GM18526 (cell line): Measurements from ENCODE around the gene SPATA2.

ENCODE experiments used
- POLR2A ChIP-seq: IDR thresholded peaks from 3 replicates; pipeline ENCODE4 v1.6.1; 2011; ENCODE audit not compliant: insufficient read length; ENCODE audit errors: extremely low read depth

SPATA2 gene

GRCh38 chr20:49883246-49883802 lies 32.0 kb downstream of the SPATA2 start:
- TF ChIP-seq POLR2A = no peak

GRCh38 chr20:49882171-49882970 lies 33.0 kb downstream of the SPATA2 start:
- TF ChIP-seq POLR2A = no peak

- TF ChIP-seq POLR2A = no peak
Observed at GRCh38 chr20:49880724-49881445, 34.4 kb downstream of the SPATA2 start.

GRCh38 chr20:49880177-49880576 lies 35.2 kb downstream of the SPATA2 start:
- no peak for TF ChIP-seq POLR2A

GRCh38 chr20:49878977-49879376 lies 36.4 kb downstream of the SPATA2 start:
- TF ChIP-seq POLR2A = no peak

- TF ChIP-seq POLR2A = no peak
Observed at GRCh38 chr20:49877386-49877921, 37.9 kb downstream of the SPATA2 start.

GRCh38 chr20:49874696-49875095 lies 40.6 kb downstream of the SPATA2 start:
- no peak for TF ChIP-seq POLR2A

GRCh38 chr20:49872056-49872455 lies 43.3 kb downstream of the SPATA2 start:
- TF ChIP-seq POLR2A = no peak

- no peak for TF ChIP-seq POLR2A
Observed at GRCh38 chr20:49871391-49871948, 43.9 kb downstream of the SPATA2 start.

GRCh38 chr20:49870261-49870660 lies 45.1 kb downstream of the SPATA2 start:
- no peak for TF ChIP-seq POLR2A

GRCh38 chr20:49868964-49869363 lies 46.4 kb downstream of the SPATA2 start:
- no peak for TF ChIP-seq POLR2A

GRCh38 chr20:49868538-49868937 lies 46.8 kb downstream of the SPATA2 start:
- TF ChIP-seq POLR2A = no peak

GRCh38 chr20:49867453-49868215 lies 47.7 kb downstream of the SPATA2 start:
- no peak for TF ChIP-seq POLR2A

GRCh38 chr20:49866051-49866450 lies 49.3 kb downstream of the SPATA2 start:
- TF ChIP-seq POLR2A = no peak

GRCh38 chr20:49865559-49865958 lies 49.8 kb downstream of the SPATA2 start:
- TF ChIP-seq POLR2A = no peak

- TF ChIP-seq POLR2A = no peak
Observed at GRCh38 chr20:49863666-49864065, 51.7 kb downstream of the SPATA2 start.
